T-cell (primary cell): ENCODE results near the gene NSRP1. TPM values are rescaled to one million over a fixed set of nuclear protein-coding genes. Genes with fewer than 3 reads are reported as not detected.
A peak's percentile ranks its signal among the peaks of the same experiment; 100 is the strongest.

ENCODE experiments used
- ATAC-seq, 4 experiments: fragments of 200-7000 bp in 3 of 4; fragments of 150-1000 bp in 1 of 4; cut with Tn5 transposase; replicated peaks in 1 of 4; 1 replicate in 3 of 4; 2 replicates in 1 of 4; pipeline ENCODE4 v1.10.0; 2021; ENCODE audit warnings: moderate library complexity in 3 of 4, mild to moderate bottlenecking in 2 of 4, moderate number of reproducible peaks in 1 of 4
- CTCF ChIA-PET, 2 donors: fragments of 300-600 bp; sonication (Branson Sonifier 250); formaldehyde crosslinking; loops; one replicate each; lab custom pipeline; 2022; ENCODE audit warnings: antibody characterized with exemption in 2 of 2; lab: Charles Lee
- POLR2A ChIA-PET, 2 donors: fragments of 300-600 bp; sonication (Branson Sonifier 250); formaldehyde crosslinking; loops; one replicate each; lab custom pipeline; 2022; ENCODE audit warnings: antibody characterized with exemption in 2 of 2; lab: Charles Lee
- DNase-seq, 35 experiments: peaks; one replicate each; pipeline versions ENCODE4 v3.0.0 to v3.0.0-alpha.2; 2013 to 2023
- H3K27ac ChIP-seq: one replicate; pipeline ENCODE4 v1.5.1; 2013; ENCODE audit warnings: low read length
- H3K27me3 ChIP-seq, 2 experiments: replicated peaks in 1 of 2; 1 replicate in 1 of 2; 2 replicates in 1 of 2; pipeline versions ENCODE4 v1.6.1 to v1.7.0; 2013; ENCODE audit warnings: low read length in 1 of 2, mixed read lengths in 1 of 2; ENCODE audit not compliant: control insufficient read depth in 2 of 2, insufficient read depth in 2 of 2; ENCODE audit errors: extremely low read depth in 1 of 2
- H3K36me3 ChIP-seq, 2 donors: 1 replicate in 1 of 2; 2 replicates in 1 of 2; pipeline versions ENCODE4 v1.6.1 to v1.7.0; 2013; ENCODE audit warnings: low read length in 1 of 2; ENCODE audit not compliant: control insufficient read depth in 2 of 2, insufficient read depth in 1 of 2; ENCODE audit errors: extremely low read depth in 1 of 2
- H3K4me1 ChIP-seq, 2 experiments: 1 replicate in 1 of 2; 2 replicates in 1 of 2; pipeline versions ENCODE4 v1.6.1 to v1.7.0; 2013; ENCODE audit warnings: low read length in 2 of 2, mixed read lengths in 1 of 2; ENCODE audit not compliant: insufficient read depth in 2 of 2, control insufficient read depth in 1 of 2; ENCODE audit errors: extremely low read depth in 1 of 2
- H3K4me3 ChIP-seq, 2 donors: 1 replicate in 1 of 2; 2 replicates in 1 of 2; pipeline versions ENCODE4 v1.5.1 to v1.7.0; 2013; ENCODE audit warnings: mild to moderate bottlenecking in 2 of 2, low read length in 1 of 2, moderate library complexity in 1 of 2; ENCODE audit not compliant: control insufficient read depth in 1 of 2; ENCODE audit errors: extremely low read depth in 1 of 2
- H3K9me3 ChIP-seq: 2 replicates; pipeline ENCODE4 v1.7.0; 2013
- H3K27ac Mint-ChIP-seq, 2 donors: one replicate each; pipeline ENCODE4 v1.8.0; 2020 to 2021; ENCODE audit warnings: mild to moderate bottlenecking in 2 of 2, mixed read lengths in 2 of 2
- H3K27me3 Mint-ChIP-seq, 2 donors: one replicate each; pipeline ENCODE4 v1.8.0; 2021 to 2022; ENCODE audit warnings: mixed read lengths in 2 of 2
- H3K36me3 Mint-ChIP-seq: one replicate; pipeline ENCODE4 v1.8.0; 2021; ENCODE audit warnings: mixed read lengths
- H3K4me1 Mint-ChIP-seq, 3 donors: one replicate each; pipeline ENCODE4 v1.8.0; 2020 to 2022; ENCODE audit warnings: mixed read lengths in 3 of 3, mild to moderate bottlenecking in 1 of 3
- H3K4me3 Mint-ChIP-seq, 3 donors: one replicate each; pipeline ENCODE4 v1.8.0; 2020 to 2022; ENCODE audit warnings: mild to moderate bottlenecking in 3 of 3, mixed read lengths in 3 of 3, moderate library complexity in 3 of 3
- H3K9me3 Mint-ChIP-seq, 3 donors: one replicate each; pipeline ENCODE4 v1.8.0; 2020 to 2022; ENCODE audit warnings: mixed read lengths in 3 of 3
- WGBS: methylation state at CpG from one replicate; pipeline ENCODE4 v1.1.5; 2013; ENCODE audit warnings: missing lambda C conversion rate; ENCODE audit not compliant: insufficient coverage; 5-methylcytosine and 5-hydroxymethylcytosine counted together
- total RNA-seq, 35 experiments: library from RNA in 6 of 35; stranded (reverse) in 6 of 35; fragments of 120-200 nt in 1 of 35; gene quantifications; one replicate each; pipeline versions ENCODE4 v1.2.1 to v1.2.4 and lab custom pipeline; 2013 to 2026

NSRP1 gene
- total RNA-seq, 5 donors from 2014 or later (not counting 1 experiment from before 2014, with no cell fraction given) = 24.6 to 31.9 (median 28.5) TPM

- WGBS = 80% methylated on average over 6 of the region's 9 CpGs
- Mint-ChIP-seq H3K4me3 (no peak overlapping the region), H3K27ac (no peak overlapping the region)
These were observed 91.0 kb downstream of the NSRP1 start for GRCh38 chr17:30207655-30208054.

DNA sequence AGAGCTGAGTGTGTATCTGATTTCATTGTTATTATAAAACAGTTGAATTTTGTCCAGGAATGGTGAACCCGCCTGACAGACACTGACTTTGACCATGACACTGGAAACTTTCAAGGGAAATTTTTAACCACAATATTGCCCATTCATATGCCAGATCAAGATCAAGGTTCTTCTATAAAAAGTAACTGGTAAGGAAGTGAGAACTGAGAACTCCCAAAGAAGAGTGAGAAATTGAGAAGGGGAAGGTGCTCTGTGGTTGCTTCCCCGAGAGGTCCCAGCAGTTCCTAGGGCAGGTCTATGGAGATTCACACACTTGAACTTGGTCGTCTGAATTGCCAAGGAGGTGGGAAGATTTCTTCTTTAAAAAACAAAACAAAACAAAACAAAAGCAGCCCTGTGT, 91.6 kb downstream of the NSRP1 start:
- POLR2A ChIA-PET = no interaction called here
- peaks cover 0 to 29% of the 10 kb centered on the region in 2 experiments for H3K27me3 ChIP-seq
- H3K9me3 ChIP-seq = no peaks in the 10 kb centered on the region
- H3K27me3 Mint-ChIP-seq = peaks cover 12 to 44% of the 10 kb centered on the region in 2 donors
- WGBS = no CpG with 5 or more reads among the region's 3 CpGs
- no peak overlapping the region for H3K27ac Mint-ChIP-seq
- H3K4me3 ChIP-seq = no peak overlapping the region
- no peak overlapping the region for H3K4me3 Mint-ChIP-seq
- no peak overlapping the region for H3K27ac ChIP-seq
- ATAC-seq = no peak
- CTCF ChIA-PET = no interaction called here
- no peaks in the 10 kb centered on the region for H3K9me3 Mint-ChIP-seq
- H3K4me1 Mint-ChIP-seq = no peaks in the 10 kb centered on the region
- no peak for DNase-seq
- no peaks in the 10 kb centered on the region for H3K36me3 Mint-ChIP-seq
- H3K36me3 ChIP-seq = no peaks in the 10 kb centered on the region
- H3K4me1 ChIP-seq = no peaks in the 10 kb centered on the region

More at GRCh38 chr17:30207655-30208054, 91.0 kb downstream of the NSRP1 start:
- DNase-seq (no peak), ATAC-seq (no peak)
- Mint-ChIP-seq H3K36me3 (no peaks in the 10 kb centered on the region), H3K4me1 (no peaks in the 10 kb centered on the region), H3K9me3 (no peaks in the 10 kb centered on the region), H3K27me3 (peaks cover 17 to 49% of the 10 kb centered on the region in 2 donors)
- ChIA-PET POLR2A (no interaction called here), CTCF (no interaction called here)
- H3K27ac ChIP-seq = no peak overlapping the region
- H3K36me3 ChIP-seq = no peaks in the 10 kb centered on the region
- no peaks in the 10 kb centered on the region for H3K9me3 ChIP-seq
- H3K27me3 ChIP-seq = peaks cover 0 to 26% of the 10 kb centered on the region in 2 experiments
- H3K4me3 ChIP-seq = no peak overlapping the region
- no peaks in the 10 kb centered on the region for H3K4me1 ChIP-seq

DNA sequence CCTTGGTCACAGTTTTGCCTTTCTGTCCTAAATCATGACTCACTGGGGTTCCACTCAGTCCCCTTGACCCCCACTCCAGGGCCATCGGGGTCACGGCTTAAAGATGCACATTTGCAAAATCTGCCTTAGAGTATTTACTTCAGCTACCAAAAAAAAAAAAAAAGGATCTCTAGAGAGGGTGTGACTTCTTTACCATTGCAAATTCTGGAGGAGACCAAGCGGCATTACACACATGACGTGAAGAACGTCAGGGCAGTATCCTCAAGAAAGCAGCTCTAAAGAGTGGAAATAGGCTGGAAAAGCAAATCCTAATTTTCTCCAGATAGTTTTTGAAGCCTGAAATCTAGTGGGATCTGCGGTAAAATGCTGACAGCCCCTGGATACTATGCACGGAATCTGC, 93.3 kb downstream of the NSRP1 start:
- Mint-ChIP-seq H3K9me3 (no peaks in the 10 kb centered on the region), H3K36me3 (no peaks in the 10 kb centered on the region), H3K4me3 (no peak overlapping the region), H3K4me1 (no peaks in the 10 kb centered on the region), H3K27ac (no peak overlapping the region), H3K27me3 (peaks cover 10 to 31% of the 10 kb centered on the region in 2 donors)
- no peaks in the 10 kb centered on the region for H3K9me3 ChIP-seq
- CTCF ChIA-PET = no interaction called here
- H3K27ac ChIP-seq = no peak overlapping the region
- H3K4me1 ChIP-seq = no peaks in the 10 kb centered on the region
- peaks cover 0 to 22% of the 10 kb centered on the region in 2 experiments for H3K27me3 ChIP-seq
- ATAC-seq = no peak
- POLR2A ChIA-PET = no interaction called here
- DNase-seq = no peak
- no CpG with 5 or more reads among the region's 7 CpGs for WGBS
- no peak overlapping the region for H3K4me3 ChIP-seq
- no peaks in the 10 kb centered on the region for H3K36me3 ChIP-seq

- no peaks in the 10 kb centered on the region for H3K9me3 ChIP-seq
- Mint-ChIP-seq H3K36me3 (no peaks in the 10 kb centered on the region), H3K27ac (no peak overlapping the region), H3K4me3 (no peak overlapping the region), H3K9me3 (no peaks in the 10 kb centered on the region), H3K4me1 (no peaks in the 10 kb centered on the region), H3K27me3 (peaks cover 10 to 30% of the 10 kb centered on the region in 2 donors)
- no peak for DNase-seq
- ChIA-PET CTCF (no interaction called here), POLR2A (no interaction called here)
- H3K4me1 ChIP-seq = no peaks in the 10 kb centered on the region
- no peak overlapping the region for H3K4me3 ChIP-seq
- no peak overlapping the region for H3K27ac ChIP-seq
- no peaks in the 10 kb centered on the region for H3K36me3 ChIP-seq
- H3K27me3 ChIP-seq = peaks cover 0 to 22% of the 10 kb centered on the region in 2 experiments
- no peak for ATAC-seq
- WGBS = 90% methylated on average over 10 of the region's 11 CpGs
These were observed 93.8 kb downstream of the NSRP1 start for GRCh38 chr17:30210366-30210765.

GRCh38 chr17:30210901-30211300, 94.3 kb downstream of the NSRP1 start:
- Histone ChIP-seq H3K4me1 (no peaks in the 10 kb centered on the region), H3K27ac (no peak overlapping the region), H3K36me3 (no peaks in the 10 kb centered on the region), H3K9me3 (no peaks in the 10 kb centered on the region), H3K4me3 (no peak overlapping the region), H3K27me3 (peaks cover 0 to 22% of the 10 kb centered on the region in 2 experiments)
- Mint-ChIP-seq H3K4me1 (no peaks in the 10 kb centered on the region), H3K27me3 (peaks cover 10 to 27% of the 10 kb centered on the region in 2 donors), H3K36me3 (no peaks in the 10 kb centered on the region), H3K9me3 (no peaks in the 10 kb centered on the region), H3K27ac (no peak overlapping the region), H3K4me3 (no peak overlapping the region)
- POLR2A ChIA-PET = no interaction called here
- no peak for ATAC-seq
- CTCF ChIA-PET = no interaction called here
- no peak for DNase-seq
- 94% methylated on average over 2 of the region's 10 CpGs for WGBS

DNA sequence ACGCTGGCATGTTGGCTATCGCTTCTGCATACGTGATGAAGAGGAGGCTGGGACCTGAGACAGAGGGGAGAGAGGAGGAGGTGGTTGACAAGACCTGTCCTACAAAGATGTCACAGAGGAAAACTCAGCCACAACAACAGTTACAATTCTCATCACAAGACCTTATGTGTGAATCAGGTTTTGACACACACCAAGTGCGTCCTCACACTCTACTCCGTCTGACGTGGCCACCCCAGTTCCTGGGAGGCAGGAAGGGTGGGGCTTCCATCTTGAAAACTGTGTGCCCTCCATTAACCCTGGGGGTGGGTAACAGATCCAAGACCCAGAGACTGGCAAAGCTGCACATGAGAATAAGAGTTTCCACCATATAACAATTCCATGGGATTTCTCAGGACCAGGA, 94.8 kb downstream of the NSRP1 start:
- Mint-ChIP-seq H3K4me3 (no peak overlapping the region), H3K27me3 (peaks cover 7 to 23% of the 10 kb centered on the region in 2 donors)

GRCh38 chr17:30212750-30213149, 96.1 kb downstream of the NSRP1 start:
- H3K27me3 Mint-ChIP-seq = peaks cover 6 to 14% of the 10 kb centered on the region in 2 donors
- CTCF ChIA-PET = no interaction called here

More for the DNA sequence above, 94.8 kb downstream of the NSRP1 start:
- POLR2A ChIA-PET = no interaction called here
- no peaks in the 10 kb centered on the region for H3K9me3 ChIP-seq
- H3K9me3 Mint-ChIP-seq = no peaks in the 10 kb centered on the region
- peaks cover 0 to 22% of the 10 kb centered on the region in 2 experiments for H3K27me3 ChIP-seq
- no peaks in the 10 kb centered on the region for H3K4me1 ChIP-seq
- no peaks in the 10 kb centered on the region for H3K4me1 Mint-ChIP-seq
- no peak overlapping the region for H3K4me3 ChIP-seq
- ATAC-seq (no peak), DNase-seq (peak in 2 of 35 experiments; percentile 3 to 8)
- no CpG with 5 or more reads among the region's 6 CpGs for WGBS
- H3K36me3 Mint-ChIP-seq = no peaks in the 10 kb centered on the region
- no peak overlapping the region for H3K27ac ChIP-seq
- no peak overlapping the region for H3K27ac Mint-ChIP-seq
- no peaks in the 10 kb centered on the region for H3K36me3 ChIP-seq
- CTCF ChIA-PET = no interaction called here

More at GRCh38 chr17:30212750-30213149, 96.1 kb downstream of the NSRP1 start:
- Mint-ChIP-seq H3K4me1 (no peaks in the 10 kb centered on the region), H3K4me3 (no peak overlapping the region), H3K36me3 (no peaks in the 10 kb centered on the region), H3K9me3 (no peaks in the 10 kb centered on the region), H3K27ac (no peak overlapping the region)
- Histone ChIP-seq H3K9me3 (no peaks in the 10 kb centered on the region), H3K36me3 (no peaks in the 10 kb centered on the region), H3K27me3 (peaks cover 0 to 18% of the 10 kb centered on the region in 2 experiments), H3K4me3 (no peak overlapping the region), H3K27ac (no peak overlapping the region), H3K4me1 (no peaks in the 10 kb centered on the region)
- ATAC-seq (no peak), DNase-seq (no peak)
- POLR2A ChIA-PET = no interaction called here
- WGBS = 68% methylated on average over 8 of the region's 11 CpGs
